Measurements from ENCODE around the gene ENTR1.

Gene ENTR1

DNA sequence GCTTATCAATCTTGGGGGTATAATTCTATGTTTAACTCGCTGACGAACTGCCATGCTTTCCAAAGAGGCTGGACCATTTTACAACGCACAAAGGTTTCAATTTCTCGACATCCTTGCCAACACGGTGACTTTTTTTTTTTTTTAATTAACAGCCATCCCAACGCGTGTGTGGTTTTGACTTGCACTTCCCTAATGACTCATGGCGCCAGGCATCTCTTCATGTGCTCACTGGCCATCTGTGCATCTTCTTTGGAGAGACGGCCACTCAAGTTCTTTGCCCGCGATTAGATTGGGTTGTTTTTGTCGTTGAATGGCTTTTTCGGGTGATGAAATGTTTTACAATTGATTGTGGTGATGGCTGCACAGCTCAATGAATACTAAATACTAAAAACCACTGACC, 24.4 kb downstream of the ENTR1 start (continued):
- TF ChIP-seq, protein P1, sequence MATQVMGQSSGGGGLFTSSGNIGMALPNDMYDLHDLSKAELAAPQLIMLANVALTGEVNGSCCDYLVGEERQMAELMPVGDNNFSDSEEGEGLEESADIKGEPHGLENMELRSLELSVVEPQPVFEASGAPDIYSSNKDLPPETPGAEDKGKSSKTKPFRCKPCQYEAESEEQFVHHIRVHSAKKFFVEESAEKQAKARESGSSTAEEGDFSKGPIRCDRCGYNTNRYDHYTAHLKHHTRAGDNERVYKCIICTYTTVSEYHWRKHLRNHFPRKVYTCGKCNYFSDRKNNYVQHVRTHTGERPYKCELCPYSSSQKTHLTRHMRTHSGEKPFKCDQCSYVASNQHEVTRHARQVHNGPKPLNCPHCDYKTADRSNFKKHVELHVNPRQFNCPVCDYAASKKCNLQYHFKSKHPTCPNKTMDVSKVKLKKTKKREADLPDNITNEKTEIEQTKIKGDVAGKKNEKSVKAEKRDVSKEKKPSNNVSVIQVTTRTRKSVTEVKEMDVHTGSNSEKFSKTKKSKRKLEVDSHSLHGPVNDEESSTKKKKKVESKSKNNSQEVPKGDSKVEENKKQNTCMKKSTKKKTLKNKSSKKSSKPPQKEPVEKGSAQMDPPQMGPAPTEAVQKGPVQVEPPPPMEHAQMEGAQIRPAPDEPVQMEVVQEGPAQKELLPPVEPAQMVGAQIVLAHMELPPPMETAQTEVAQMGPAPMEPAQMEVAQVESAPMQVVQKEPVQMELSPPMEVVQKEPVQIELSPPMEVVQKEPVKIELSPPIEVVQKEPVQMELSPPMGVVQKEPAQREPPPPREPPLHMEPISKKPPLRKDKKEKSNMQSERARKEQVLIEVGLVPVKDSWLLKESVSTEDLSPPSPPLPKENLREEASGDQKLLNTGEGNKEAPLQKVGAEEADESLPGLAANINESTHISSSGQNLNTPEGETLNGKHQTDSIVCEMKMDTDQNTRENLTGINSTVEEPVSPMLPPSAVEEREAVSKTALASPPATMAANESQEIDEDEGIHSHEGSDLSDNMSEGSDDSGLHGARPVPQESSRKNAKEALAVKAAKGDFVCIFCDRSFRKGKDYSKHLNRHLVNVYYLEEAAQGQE (tag by site-specific recombination; IDR thresholded peaks at IDR 0.05), result no peak

GRCh38 chr9:136385015-136385414, 25.4 kb downstream of the ENTR1 start:
- Histone ChIP-seq H3K36me3 (ENCODE audit: control insufficient read depth in 2 of 2, insufficient read depth in 1 of 2, low read length in 2 of 2) (peaks cover 13 to 97% of the 10 kb centered on the region in 2 experiments), H3K9me3 (ENCODE audit: control insufficient read depth, insufficient read depth, low read depth, low read length) (no peaks in the 10 kb centered on the region), H3K4me3 (ENCODE audit: low read depth, low read length) (no peak overlapping the region), H3K27ac (ENCODE audit: extremely low read depth, low read depth, low read length) (no peak overlapping the region), H3K4me1 (ENCODE audit: control insufficient read depth, insufficient read depth, low read length) (no peaks in the 10 kb centered on the region)
- TF ChIP-seq, protein P2, sequence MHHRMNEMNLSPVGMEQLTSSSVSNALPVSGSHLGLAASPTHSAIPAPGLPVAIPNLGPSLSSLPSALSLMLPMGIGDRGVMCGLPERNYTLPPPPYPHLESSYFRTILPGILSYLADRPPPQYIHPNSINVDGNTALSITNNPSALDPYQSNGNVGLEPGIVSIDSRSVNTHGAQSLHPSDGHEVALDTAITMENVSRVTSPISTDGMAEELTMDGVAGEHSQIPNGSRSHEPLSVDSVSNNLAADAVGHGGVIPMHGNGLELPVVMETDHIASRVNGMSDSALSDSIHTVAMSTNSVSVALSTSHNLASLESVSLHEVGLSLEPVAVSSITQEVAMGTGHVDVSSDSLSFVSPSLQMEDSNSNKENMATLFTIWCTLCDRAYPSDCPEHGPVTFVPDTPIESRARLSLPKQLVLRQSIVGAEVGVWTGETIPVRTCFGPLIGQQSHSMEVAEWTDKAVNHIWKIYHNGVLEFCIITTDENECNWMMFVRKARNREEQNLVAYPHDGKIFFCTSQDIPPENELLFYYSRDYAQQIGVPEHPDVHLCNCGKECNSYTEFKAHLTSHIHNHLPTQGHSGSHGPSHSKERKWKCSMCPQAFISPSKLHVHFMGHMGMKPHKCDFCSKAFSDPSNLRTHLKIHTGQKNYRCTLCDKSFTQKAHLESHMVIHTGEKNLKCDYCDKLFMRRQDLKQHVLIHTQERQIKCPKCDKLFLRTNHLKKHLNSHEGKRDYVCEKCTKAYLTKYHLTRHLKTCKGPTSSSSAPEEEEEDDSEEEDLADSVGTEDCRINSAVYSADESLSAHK (tag by site-specific recombination; IDR thresholded peaks at IDR 0.05), result no peak
- no peak for TF ChIP-seq ZNF341 (tag by site-specific recombination; IDR thresholded peaks at IDR 0.05; ENCODE audit: low read depth)
- no peak for TF ChIP-seq ZFP41 (tag by site-specific recombination; IDR thresholded peaks at IDR 0.05; ENCODE audit: borderline replicate concordance)
- TF ChIP-seq GLIS1 (tag by site-specific recombination; IDR thresholded peaks at IDR 0.05), result no peak
- no peak for TF ChIP-seq ZNF19 (tag by site-specific recombination; IDR thresholded peaks at IDR 0.05; ENCODE audit: low read depth)
- no peak for TF ChIP-seq ZNF518A (tag by site-specific recombination; conservative IDR thresholded peaks at IDR 0.05; ENCODE audit: low read depth)
- TF ChIP-seq ZSCAN16 (tag by site-specific recombination; IDR thresholded peaks at IDR 0.05), result no peak
- POLR2A ChIA-PET, result interaction anchor here (0.5 to 1.2 kb wide), 3 partner anchors 11 to 93 kb away, joined by 3 to 4 read pairs (median 3); partner anchors contain the start of gene CARD9
- CTCF ChIA-PET, result interaction anchor here (2.1 kb wide), 1 partner anchor 11 kb away, joined by 10 read pairs; the partner anchor contains the start of gene CARD9

DNA sequence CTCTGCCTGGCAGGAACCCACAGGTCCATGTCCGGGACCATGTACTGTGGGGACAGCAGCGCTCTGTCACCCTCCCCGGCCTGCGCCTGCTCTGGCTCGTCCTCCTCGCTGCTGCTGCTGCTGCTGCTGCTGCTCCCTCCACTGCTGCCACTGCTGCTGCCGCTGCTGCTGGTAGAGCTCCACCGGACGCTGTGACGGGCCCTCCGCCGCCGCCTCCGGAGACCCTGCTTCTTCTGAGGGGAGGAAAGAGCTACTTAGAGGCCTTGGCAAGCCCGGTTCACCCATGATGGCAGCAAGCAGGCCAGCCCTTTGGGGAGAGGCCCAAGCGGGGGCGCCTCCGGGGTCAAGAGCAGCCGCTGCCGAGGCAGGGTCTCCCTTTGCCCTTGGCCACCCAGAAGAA, 27.0 kb downstream of the ENTR1 start:
- no peaks in the 10 kb centered on the region for H3K9me3 ChIP-seq (ENCODE audit: control insufficient read depth, insufficient read depth, low read depth, low read length)
- H3K4me1 ChIP-seq (ENCODE audit: control insufficient read depth, insufficient read depth, low read length), result no peaks in the 10 kb centered on the region
- POLR2A ChIA-PET, result no interaction called here
- H3K27ac ChIP-seq (ENCODE audit: extremely low read depth, low read depth, low read length), result no peak overlapping the region
- no peak overlapping the region for H3K4me3 ChIP-seq (ENCODE audit: low read depth, low read length)
- CTCF ChIA-PET, result no interaction called here
- peaks cover 13 to 95% of the 10 kb centered on the region in 2 experiments for H3K36me3 ChIP-seq (ENCODE audit: control insufficient read depth in 2 of 2, insufficient read depth in 1 of 2, low read length in 2 of 2)
- TF ChIP-seq ZNF473 (tag by site-specific recombination; IDR thresholded peaks at IDR 0.05), result no peak
- no peak for TF ChIP-seq ZNF510 (tag by site-specific recombination; IDR thresholded peaks at IDR 0.05; ENCODE audit: insufficient replicate concordance)
- TF ChIP-seq ZNF530 (tag by site-specific recombination; IDR thresholded peaks at IDR 0.05; ENCODE audit: low read depth), result no peak
- TF ChIP-seq TCF7L2 (IDR thresholded peaks at IDR 0.05; ENCODE audit: borderline replicate concordance, low read depth, low read length), result no peak
- TF ChIP-seq, protein P3, sequence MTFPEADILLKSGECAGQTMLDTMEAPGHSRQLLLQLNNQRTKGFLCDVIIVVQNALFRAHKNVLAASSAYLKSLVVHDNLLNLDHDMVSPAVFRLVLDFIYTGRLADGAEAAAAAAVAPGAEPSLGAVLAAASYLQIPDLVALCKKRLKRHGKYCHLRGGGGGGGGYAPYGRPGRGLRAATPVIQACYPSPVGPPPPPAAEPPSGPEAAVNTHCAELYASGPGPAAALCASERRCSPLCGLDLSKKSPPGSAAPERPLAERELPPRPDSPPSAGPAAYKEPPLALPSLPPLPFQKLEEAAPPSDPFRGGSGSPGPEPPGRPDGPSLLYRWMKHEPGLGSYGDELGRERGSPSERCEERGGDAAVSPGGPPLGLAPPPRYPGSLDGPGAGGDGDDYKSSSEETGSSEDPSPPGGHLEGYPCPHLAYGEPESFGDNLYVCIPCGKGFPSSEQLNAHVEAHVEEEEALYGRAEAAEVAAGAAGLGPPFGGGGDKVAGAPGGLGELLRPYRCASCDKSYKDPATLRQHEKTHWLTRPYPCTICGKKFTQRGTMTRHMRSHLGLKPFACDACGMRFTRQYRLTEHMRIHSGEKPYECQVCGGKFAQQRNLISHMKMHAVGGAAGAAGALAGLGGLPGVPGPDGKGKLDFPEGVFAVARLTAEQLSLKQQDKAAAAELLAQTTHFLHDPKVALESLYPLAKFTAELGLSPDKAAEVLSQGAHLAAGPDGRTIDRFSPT (tag by site-specific recombination; IDR thresholded peaks at IDR 0.05), result no peak
- no peak for TF ChIP-seq MZF1 (tag by site-specific recombination; IDR thresholded peaks at IDR 0.05; ENCODE audit: borderline replicate concordance)
- TF ChIP-seq, protein P2 (tag by site-specific recombination; IDR thresholded peaks at IDR 0.05), result no peak
- TF ChIP-seq ZNF292 (tag by site-specific recombination; IDR thresholded peaks at IDR 0.05; ENCODE audit: borderline replicate concordance, low read depth), result no peak
- no peak for TF ChIP-seq SCRT2 (tag by site-specific recombination; IDR thresholded peaks at IDR 0.05)

Data from HEK293 (cell line).